Measurements from ENCODE around the gene CDC42BPB. TPM values are rescaled to one million over a fixed set of nuclear protein-coding genes. Genes with fewer than 3 reads are reported as not detected.

CDC42BPB gene
- total and polyA plus RNA-seq, 2 of the 13 experiments (the other 11 are each of a cell fraction or from before 2014, with no cell fraction given) = 19.7 to 32.3 TPM

- TF ChIP-seq ZBED4 (CRISPR knock-in tag; IDR thresholded peaks at IDR 0.05; ENCODE audit: borderline replicate concordance) (peak; percentile 81), LRRFIP1 (CRISPR knock-in tag; conservative IDR thresholded peaks at IDR 0.05) (no peak), POGZ (CRISPR knock-in tag; IDR thresholded peaks at IDR 0.05) (peak; percentile 19; the same call in 1 of the 2 replicates), ZNF891 (CRISPR knock-in tag; IDR thresholded peaks at IDR 0.05) (peak; percentile 24; the same call in 1 of the 2 replicates), ZNF275 (CRISPR knock-in tag; IDR thresholded peaks at IDR 0.05; ENCODE audit: borderline replicate concordance) (peak; percentile 42; the same call in 1 of the 2 replicates), ZNF619 (CRISPR knock-in tag; IDR thresholded peaks at IDR 0.05) (peak; percentile 77; the same call in 1 of the 2 replicates), ATF4 (CRISPR knock-in tag; IDR thresholded peaks at IDR 0.05) (peak in 1 of 2 experiments; percentile 71; a peak in 2 of 4 replicates), RAD21 (CRISPR knock-in tag; IDR thresholded peaks at IDR 0.05) (peak; percentile 42; the same call in 1 of the 2 replicates), ZNF574 (CRISPR knock-in tag; IDR thresholded peaks at IDR 0.05) (peak; percentile 77), DBP (CRISPR knock-in tag; IDR thresholded peaks at IDR 0.05; ENCODE audit: not compliant biosample characterization) (no peak), NR0B2 (CRISPR knock-in tag; IDR thresholded peaks at IDR 0.05) (peak; percentile 59; the same call in 1 of the 2 replicates), ZNF652 (CRISPR knock-in tag; IDR thresholded peaks at IDR 0.05; ENCODE audit: borderline replicate concordance, low read depth) (no peak), MBD4 (IDR thresholded peaks at IDR 0.05; ENCODE audit: borderline replicate concordance, low read length) (no peak), CEBPG (CRISPR knock-in tag; IDR thresholded peaks at IDR 0.05) (peak; percentile 97), ZMYM4 (CRISPR knock-in tag; IDR thresholded peaks at IDR 0.05) (peak; percentile 56)
Measured at GRCh38 chr14:103099081-103099732, 41.9 kb upstream of the CDC42BPB start (continued).
